Type B pancreatic cell (in vitro differentiated cells): ENCODE measurements around the gene USP34. TPM values are rescaled to one million over a fixed set of nuclear protein-coding genes. Genes with fewer than 3 reads are reported as not detected.
A peak's percentile ranks its signal among the peaks of the same experiment; 100 is the strongest.
"Not testable (repeated sequence)": the region's sequence is repeated elsewhere in the genome, so short reads cannot be mapped to it uniquely, and the experiment has no call there.

ENCODE experiments used
- DNase-seq: peaks from one replicate; pipeline ENCODE4 v3.0.0; 2021; ENCODE audit warnings: mixed read lengths; ENCODE audit not compliant: unreplicated experiment; ENCODE audit errors: extremely low spot score
- H3K27ac Mint-ChIP-seq: 2 replicates; pipeline ENCODE4 v1.8.0; 2021; ENCODE audit warnings: mild to moderate bottlenecking, mixed read lengths
- H3K27me3 Mint-ChIP-seq: 2 replicates; pipeline ENCODE4 v1.8.0; 2021; ENCODE audit warnings: mixed read lengths
- H3K36me3 Mint-ChIP-seq: 2 replicates; pipeline ENCODE4 v1.8.0; 2021; ENCODE audit warnings: mixed read lengths
- H3K4me1 Mint-ChIP-seq: one replicate; pipeline ENCODE4 v1.8.0; 2021; ENCODE audit warnings: mixed read lengths; ENCODE audit not compliant: unreplicated experiment
- H3K4me3 Mint-ChIP-seq: 2 replicates; pipeline ENCODE4 v1.8.0; 2021; ENCODE audit warnings: mild to moderate bottlenecking, mixed read lengths
- H3K9me3 Mint-ChIP-seq: 2 replicates; pipeline ENCODE4 v1.8.0; 2021; ENCODE audit warnings: mixed read lengths
- total RNA-seq: library from RNA; stranded (reverse); gene quantifications from 2 replicates; pipeline ENCODE4 v1.2.1, GENCODE V29; 2021; ENCODE audit warnings: low replicate concordance
- TF ChIP-seq, protein P1 (sequence below): fragments of 200-600 bp; sonication (generic); conservative IDR thresholded peaks from 2 replicates; pipeline ENCODE4 v1.5.0; 2021; ENCODE audit warnings: antibody characterized with exemption, mild to moderate bottlenecking

USP34 gene
- total RNA-seq, 1 donor from 2014 or later: 94.7 TPM

- H3K4me3 Mint-ChIP-seq: no peak overlapping the region
- no peak overlapping the region for H3K27ac Mint-ChIP-seq
- DNase-seq: no peak
- TF ChIP-seq, protein P1, sequence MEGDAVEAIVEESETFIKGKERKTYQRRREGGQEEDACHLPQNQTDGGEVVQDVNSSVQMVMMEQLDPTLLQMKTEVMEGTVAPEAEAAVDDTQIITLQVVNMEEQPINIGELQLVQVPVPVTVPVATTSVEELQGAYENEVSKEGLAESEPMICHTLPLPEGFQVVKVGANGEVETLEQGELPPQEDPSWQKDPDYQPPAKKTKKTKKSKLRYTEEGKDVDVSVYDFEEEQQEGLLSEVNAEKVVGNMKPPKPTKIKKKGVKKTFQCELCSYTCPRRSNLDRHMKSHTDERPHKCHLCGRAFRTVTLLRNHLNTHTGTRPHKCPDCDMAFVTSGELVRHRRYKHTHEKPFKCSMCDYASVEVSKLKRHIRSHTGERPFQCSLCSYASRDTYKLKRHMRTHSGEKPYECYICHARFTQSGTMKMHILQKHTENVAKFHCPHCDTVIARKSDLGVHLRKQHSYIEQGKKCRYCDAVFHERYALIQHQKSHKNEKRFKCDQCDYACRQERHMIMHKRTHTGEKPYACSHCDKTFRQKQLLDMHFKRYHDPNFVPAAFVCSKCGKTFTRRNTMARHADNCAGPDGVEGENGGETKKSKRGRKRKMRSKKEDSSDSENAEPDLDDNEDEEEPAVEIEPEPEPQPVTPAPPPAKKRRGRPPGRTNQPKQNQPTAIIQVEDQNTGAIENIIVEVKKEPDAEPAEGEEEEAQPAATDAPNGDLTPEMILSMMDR: no peak
- no peaks in the 10 kb centered on the region for H3K27me3 Mint-ChIP-seq
- peaks cover 23% of the 10 kb centered on the region for H3K36me3 Mint-ChIP-seq
- no peaks in the 10 kb centered on the region for H3K4me1 Mint-ChIP-seq
- no peaks in the 10 kb centered on the region for H3K9me3 Mint-ChIP-seq
These were observed 260.4 kb downstream of the USP34 start for GRCh38 chr2:61210332-61210981.

- Mint-ChIP-seq H3K4me1 (no peaks in the 10 kb centered on the region), H3K36me3 (peaks cover 51% of the 10 kb centered on the region), H3K27me3 (no peaks in the 10 kb centered on the region), H3K9me3 (no peaks in the 10 kb centered on the region), H3K4me3 (no peak overlapping the region), H3K27ac (no peak overlapping the region)
- DNase-seq: no peak
- TF ChIP-seq, protein P1: no peak
These were observed 265.8 kb downstream of the USP34 start for GRCh38 chr2:61205132-61205531.

DNA sequence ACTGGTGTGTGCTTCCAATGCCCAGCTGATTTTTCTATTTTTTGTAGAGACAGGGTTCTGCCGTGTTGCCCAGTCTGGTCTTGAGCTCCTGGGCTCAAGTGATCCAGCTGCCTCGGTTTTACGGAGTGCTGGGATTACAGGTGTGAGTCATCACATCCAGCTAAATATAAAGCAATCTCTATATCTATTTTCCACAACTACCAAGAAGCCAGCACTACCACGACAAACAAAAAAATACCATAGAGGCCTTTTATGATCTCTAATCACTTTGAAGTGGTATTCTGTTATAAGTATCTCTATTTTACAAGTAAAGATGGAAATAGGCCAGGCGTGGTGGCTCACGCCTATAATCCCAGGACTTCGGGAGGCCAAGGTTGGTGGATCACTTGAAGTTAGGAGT is 274.2 kb downstream of the USP34 start:
- H3K9me3 Mint-ChIP-seq: no peaks in the 10 kb centered on the region

GRCh38 chr2:61194646-61195045 is 276.2 kb downstream of the USP34 start:
- H3K36me3 Mint-ChIP-seq: peaks cover 17% of the 10 kb centered on the region
- not testable (repeated sequence) for H3K4me1 Mint-ChIP-seq, DNase-seq, H3K27me3 Mint-ChIP-seq, H3K9me3 Mint-ChIP-seq, H3K4me3 Mint-ChIP-seq, H3K27ac Mint-ChIP-seq

More for the DNA sequence above, 274.2 kb downstream of the USP34 start:
- no peaks in the 10 kb centered on the region for H3K4me1 Mint-ChIP-seq
- H3K36me3 Mint-ChIP-seq: peaks cover 18% of the 10 kb centered on the region
- no peak overlapping the region for H3K4me3 Mint-ChIP-seq
- no peak overlapping the region for H3K27ac Mint-ChIP-seq
- no peaks in the 10 kb centered on the region for H3K27me3 Mint-ChIP-seq
- DNase-seq: no peak
- TF ChIP-seq, protein P1: no peak

DNA sequence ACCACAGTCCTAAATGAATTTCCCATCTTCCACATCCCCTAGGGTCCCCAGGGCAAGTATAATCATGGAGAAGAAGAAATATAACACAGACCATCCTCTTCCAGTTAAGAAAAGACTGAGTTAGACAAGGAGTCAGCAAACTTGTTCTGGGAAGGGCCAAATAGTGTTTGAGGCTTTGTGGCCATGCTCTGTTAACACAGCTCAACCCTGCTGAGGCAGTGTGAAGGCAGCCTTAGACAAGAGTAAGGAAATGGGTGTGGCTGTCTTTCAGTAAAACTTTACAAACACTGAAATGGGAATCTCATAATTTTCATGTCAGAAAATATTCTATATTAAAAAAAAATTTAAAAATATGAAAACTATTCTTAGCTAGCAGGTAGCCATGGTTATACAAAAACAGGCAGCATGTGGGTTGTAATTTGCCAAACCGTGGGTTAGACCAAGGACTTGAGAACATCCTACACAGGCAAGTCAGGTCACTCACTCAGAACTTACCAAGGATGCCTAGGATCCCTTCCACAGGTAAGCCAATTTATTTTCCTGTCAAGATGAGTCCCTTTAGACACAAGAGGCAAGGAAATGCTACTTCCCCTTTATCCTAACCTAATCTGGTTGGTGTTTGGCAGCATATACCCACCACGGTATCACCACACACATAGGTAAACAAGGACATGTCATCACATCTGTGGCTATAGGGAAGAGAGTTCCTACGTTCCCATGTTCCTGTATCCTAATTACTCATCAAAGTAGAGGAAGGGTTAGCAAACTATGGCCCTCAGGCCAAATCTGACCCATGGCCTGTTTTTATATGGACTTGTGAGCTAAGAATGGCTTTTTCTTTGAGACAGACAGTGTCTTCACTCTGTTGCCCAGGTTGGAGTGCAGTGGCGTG is 277.0 kb downstream of the USP34 start:
- Mint-ChIP-seq H3K4me3 (no peak overlapping the region), H3K9me3 (no peaks in the 10 kb centered on the region), H3K36me3 (peaks cover 13% of the 10 kb centered on the region), H3K27ac (peak overlapping the region; percentile 6), H3K4me1 (no peaks in the 10 kb centered on the region), H3K27me3 (no peaks in the 10 kb centered on the region)
- TF ChIP-seq, protein P1: no peak
- no peak for DNase-seq

DNA sequence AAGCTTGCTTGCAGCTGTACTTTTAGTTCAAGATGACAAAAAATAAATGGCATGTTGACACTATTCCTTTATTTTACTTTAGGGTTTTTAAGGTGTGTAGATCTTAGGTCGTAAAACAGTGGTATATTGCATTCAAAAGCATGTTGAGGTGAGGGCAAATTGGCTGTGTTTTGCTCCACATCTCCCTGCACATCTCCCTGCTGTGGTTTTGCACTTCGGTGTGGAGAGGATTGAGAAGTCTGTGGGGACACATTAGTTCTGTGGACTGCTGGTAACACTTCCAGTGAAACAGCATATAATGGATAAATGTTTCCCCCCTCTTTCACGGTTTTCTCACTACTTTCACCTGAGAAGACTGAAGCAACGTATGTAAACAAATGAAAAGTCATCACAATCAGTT is 283.8 kb downstream of the USP34 start:
- no peaks in the 10 kb centered on the region for H3K27me3 Mint-ChIP-seq
- peaks cover 64% of the 10 kb centered on the region for H3K36me3 Mint-ChIP-seq
- peak overlapping the region; percentile 2 for H3K27ac Mint-ChIP-seq
- no peak for DNase-seq
- H3K9me3 Mint-ChIP-seq: no peaks in the 10 kb centered on the region
- H3K4me3 Mint-ChIP-seq: no peak overlapping the region
- TF ChIP-seq, protein P1: no peak
- peaks cover 5% of the 10 kb centered on the region for H3K4me1 Mint-ChIP-seq
